DND-41 (cell line): Measurements from ENCODE around the gene RFX1.

ENCODE experiments used
- EZH2 ChIP-seq: IDR thresholded peaks from 3 replicates; pipeline ENCODE4 v1.6.1; 2012; ENCODE audit warnings: borderline replicate concordance, low read depth, mild to moderate bottlenecking, moderate library complexity, low read length, inconsistent platforms; ENCODE audit not compliant: severe bottlenecking
- TF ChIP-seq, protein P1 (sequence below): IDR thresholded peaks from 2 replicates; pipeline ENCODE4 v1.5.1; 2012; ENCODE audit warnings: borderline replicate concordance, low read length, moderate library complexity, mild to moderate bottlenecking; ENCODE audit not compliant: poor library complexity, severe bottlenecking; ENCODE audit errors: extremely low read depth

DNA sequence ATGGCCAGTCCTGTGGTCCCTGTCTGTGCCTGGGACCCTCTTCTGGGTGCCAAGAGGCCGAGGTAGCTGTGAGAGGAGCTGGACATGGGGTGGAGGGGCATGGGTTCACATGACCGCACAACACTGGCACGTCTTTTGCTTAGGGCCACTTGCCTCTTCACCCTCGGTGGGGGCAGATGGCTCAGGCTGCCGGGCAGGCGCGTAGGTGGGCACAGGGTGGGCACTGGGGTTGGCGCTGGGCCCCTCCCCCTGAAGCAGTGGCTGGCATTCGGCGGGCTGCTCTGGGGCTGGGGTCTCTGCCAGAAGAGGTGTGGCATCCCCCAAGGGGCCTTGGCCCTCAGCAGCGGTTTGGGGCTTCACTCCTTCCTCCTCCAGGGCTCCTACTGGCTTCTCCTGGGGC lies 47.4 kb upstream of the RFX1 start:
- TF ChIP-seq, protein P1, sequence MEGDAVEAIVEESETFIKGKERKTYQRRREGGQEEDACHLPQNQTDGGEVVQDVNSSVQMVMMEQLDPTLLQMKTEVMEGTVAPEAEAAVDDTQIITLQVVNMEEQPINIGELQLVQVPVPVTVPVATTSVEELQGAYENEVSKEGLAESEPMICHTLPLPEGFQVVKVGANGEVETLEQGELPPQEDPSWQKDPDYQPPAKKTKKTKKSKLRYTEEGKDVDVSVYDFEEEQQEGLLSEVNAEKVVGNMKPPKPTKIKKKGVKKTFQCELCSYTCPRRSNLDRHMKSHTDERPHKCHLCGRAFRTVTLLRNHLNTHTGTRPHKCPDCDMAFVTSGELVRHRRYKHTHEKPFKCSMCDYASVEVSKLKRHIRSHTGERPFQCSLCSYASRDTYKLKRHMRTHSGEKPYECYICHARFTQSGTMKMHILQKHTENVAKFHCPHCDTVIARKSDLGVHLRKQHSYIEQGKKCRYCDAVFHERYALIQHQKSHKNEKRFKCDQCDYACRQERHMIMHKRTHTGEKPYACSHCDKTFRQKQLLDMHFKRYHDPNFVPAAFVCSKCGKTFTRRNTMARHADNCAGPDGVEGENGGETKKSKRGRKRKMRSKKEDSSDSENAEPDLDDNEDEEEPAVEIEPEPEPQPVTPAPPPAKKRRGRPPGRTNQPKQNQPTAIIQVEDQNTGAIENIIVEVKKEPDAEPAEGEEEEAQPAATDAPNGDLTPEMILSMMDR: no peak
- TF ChIP-seq EZH2: no peak
